Osteocyte (in vitro differentiated cells): ENCODE results near the gene FAM53A. TPM values are rescaled to one million over a fixed set of nuclear protein-coding genes. Genes with fewer than 3 reads are reported as not detected.

Source experiments
- DNase-seq: peaks from one replicate; pipeline ENCODE4 v3.0.0; 2021; ENCODE audit warnings: mixed read lengths; ENCODE audit not compliant: unreplicated experiment; ENCODE audit errors: extremely low spot score
- H3K27ac Mint-ChIP-seq: one replicate; pipeline ENCODE4 v1.8.0; 2021; ENCODE audit warnings: mild to moderate bottlenecking, mixed read lengths; ENCODE audit not compliant: unreplicated experiment
- H3K27me3 Mint-ChIP-seq: one replicate; pipeline ENCODE4 v1.8.0; 2021; ENCODE audit warnings: mixed read lengths; ENCODE audit not compliant: unreplicated experiment
- H3K36me3 Mint-ChIP-seq: one replicate; pipeline ENCODE4 v1.8.0; 2021; ENCODE audit warnings: mixed read lengths; ENCODE audit not compliant: unreplicated experiment
- H3K4me1 Mint-ChIP-seq: one replicate; pipeline ENCODE4 v1.8.0; 2021; ENCODE audit warnings: mixed read lengths; ENCODE audit not compliant: unreplicated experiment
- H3K4me3 Mint-ChIP-seq: one replicate; pipeline ENCODE4 v1.8.0; 2021; ENCODE audit warnings: mild to moderate bottlenecking, moderate library complexity, mixed read lengths; ENCODE audit not compliant: unreplicated experiment
- H3K9me3 Mint-ChIP-seq: one replicate; pipeline ENCODE4 v1.8.0; 2021; ENCODE audit warnings: mixed read lengths; ENCODE audit not compliant: unreplicated experiment
- total RNA-seq: library from RNA; stranded (reverse); gene quantifications from 2 replicates; pipeline ENCODE4 v1.2.1, GENCODE V29; 2021
- TF ChIP-seq, protein P1 (sequence below): fragments of 200-600 bp; sonication (generic); IDR thresholded peaks from 2 replicates; pipeline ENCODE4 v1.5.0; 2021; ENCODE audit warnings: antibody characterized with exemption, mild to moderate bottlenecking, moderate library complexity

Gene FAM53A
- total RNA-seq, 1 donor from 2014 or later, result 6.2 TPM

DNA sequence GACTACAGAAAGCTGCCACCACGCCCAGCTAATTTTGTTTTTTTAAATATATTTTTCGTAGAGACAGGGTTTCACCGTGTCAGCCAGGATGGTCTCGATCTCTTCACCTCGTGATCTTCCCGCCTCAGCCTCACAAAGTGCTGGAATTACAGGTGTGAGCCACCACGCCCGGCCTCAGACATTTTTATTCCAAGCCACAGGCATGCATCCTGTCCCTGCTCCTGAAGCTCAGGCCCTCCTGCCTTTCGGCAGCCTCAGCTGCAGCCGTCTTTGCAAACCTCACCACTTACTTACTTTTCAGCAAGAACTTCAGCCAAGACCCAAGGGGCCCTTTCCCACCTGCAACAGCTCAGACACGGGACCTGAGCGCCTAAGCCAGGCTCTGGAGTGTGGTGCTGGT lies 26.0 kb downstream of the FAM53A start:
- H3K4me1 Mint-ChIP-seq, result peaks cover 2% of the 10 kb centered on the region
- peaks cover 2% of the 10 kb centered on the region for H3K36me3 Mint-ChIP-seq
- H3K4me3 Mint-ChIP-seq, result no peak overlapping the region
- H3K27ac Mint-ChIP-seq, result no peak overlapping the region
- DNase-seq, result no peak
- H3K9me3 Mint-ChIP-seq, result no peaks in the 10 kb centered on the region
- H3K27me3 Mint-ChIP-seq, result no peaks in the 10 kb centered on the region
- TF ChIP-seq, protein P1, sequence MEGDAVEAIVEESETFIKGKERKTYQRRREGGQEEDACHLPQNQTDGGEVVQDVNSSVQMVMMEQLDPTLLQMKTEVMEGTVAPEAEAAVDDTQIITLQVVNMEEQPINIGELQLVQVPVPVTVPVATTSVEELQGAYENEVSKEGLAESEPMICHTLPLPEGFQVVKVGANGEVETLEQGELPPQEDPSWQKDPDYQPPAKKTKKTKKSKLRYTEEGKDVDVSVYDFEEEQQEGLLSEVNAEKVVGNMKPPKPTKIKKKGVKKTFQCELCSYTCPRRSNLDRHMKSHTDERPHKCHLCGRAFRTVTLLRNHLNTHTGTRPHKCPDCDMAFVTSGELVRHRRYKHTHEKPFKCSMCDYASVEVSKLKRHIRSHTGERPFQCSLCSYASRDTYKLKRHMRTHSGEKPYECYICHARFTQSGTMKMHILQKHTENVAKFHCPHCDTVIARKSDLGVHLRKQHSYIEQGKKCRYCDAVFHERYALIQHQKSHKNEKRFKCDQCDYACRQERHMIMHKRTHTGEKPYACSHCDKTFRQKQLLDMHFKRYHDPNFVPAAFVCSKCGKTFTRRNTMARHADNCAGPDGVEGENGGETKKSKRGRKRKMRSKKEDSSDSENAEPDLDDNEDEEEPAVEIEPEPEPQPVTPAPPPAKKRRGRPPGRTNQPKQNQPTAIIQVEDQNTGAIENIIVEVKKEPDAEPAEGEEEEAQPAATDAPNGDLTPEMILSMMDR, result no peak

DNA sequence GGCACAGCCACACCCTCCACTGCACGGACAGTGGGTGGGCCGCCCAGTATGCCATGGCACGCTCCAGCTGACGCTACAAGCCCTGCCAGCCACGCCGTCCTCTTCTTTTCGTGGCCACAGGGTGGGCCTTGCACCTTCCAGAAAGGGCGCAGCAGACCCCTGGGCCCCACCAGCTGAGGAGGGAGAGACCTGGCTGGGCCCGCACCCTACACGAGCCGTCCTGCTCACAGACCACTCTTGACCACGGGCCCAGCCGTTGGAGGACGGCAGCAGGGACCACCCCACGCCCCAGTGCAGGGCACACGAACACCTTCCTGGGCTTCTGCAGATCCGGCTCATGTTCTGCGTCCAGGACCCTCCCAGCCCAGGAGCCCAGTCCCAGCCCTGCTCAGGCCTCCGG lies 27.1 kb downstream of the FAM53A start:
- H3K27ac Mint-ChIP-seq, result no peak overlapping the region
- H3K9me3 Mint-ChIP-seq, result no peaks in the 10 kb centered on the region
- peaks cover 2% of the 10 kb centered on the region for H3K36me3 Mint-ChIP-seq
- DNase-seq, result no peak
- H3K4me3 Mint-ChIP-seq, result no peak overlapping the region
- TF ChIP-seq, protein P1, result no peak
- H3K27me3 Mint-ChIP-seq, result no peaks in the 10 kb centered on the region
- H3K4me1 Mint-ChIP-seq, result peaks cover 2% of the 10 kb centered on the region

DNA sequence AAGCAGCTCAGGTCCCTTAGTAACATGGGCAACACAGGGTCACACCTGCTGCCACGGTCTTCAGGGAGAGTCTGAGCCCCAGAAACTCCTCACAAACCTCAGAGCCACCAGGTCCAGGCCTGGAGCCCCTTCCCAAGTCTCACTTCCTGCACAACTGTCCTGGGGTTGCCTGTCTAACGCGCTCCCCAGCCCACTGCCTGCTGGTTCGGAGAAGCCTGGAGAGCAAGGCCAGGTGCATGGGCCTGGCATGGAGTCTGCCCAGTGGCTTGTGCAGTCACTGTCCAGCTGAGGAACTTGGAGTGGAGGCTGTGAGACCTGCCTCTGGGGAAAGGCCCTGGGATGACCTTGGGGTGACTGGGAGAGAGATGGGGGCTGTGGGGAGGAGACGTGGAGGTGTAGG lies 28.0 kb downstream of the FAM53A start:
- H3K27me3 Mint-ChIP-seq, result no peaks in the 10 kb centered on the region
- DNase-seq, result no peak
- peaks cover 2% of the 10 kb centered on the region for H3K36me3 Mint-ChIP-seq
- H3K4me3 Mint-ChIP-seq, result no peak overlapping the region
- H3K9me3 Mint-ChIP-seq, result no peaks in the 10 kb centered on the region
- TF ChIP-seq, protein P1, result no peak
- peaks cover 2% of the 10 kb centered on the region for H3K4me1 Mint-ChIP-seq
- H3K27ac Mint-ChIP-seq, result no peak overlapping the region

DNA sequence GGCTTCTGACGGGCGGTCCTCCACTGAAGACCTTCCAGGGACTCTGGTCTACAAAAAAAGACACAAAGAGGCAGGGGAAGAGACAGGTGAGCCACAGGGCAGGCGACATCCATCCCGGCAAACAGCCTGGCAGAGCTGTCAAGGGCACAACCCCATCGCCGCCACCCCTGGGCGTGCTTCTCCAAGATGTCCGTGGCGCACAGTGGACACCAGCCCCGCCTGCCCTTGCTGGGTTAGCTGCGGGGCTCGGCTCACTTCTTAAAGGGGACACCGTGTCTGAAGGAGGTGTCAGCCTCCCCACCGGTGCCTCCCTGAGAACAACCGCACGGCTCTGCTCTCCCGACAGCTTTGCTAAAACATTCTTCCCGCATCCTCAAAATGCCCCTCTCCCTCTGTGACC lies 28.4 kb downstream of the FAM53A start:
- Mint-ChIP-seq H3K4me1 (peaks cover 2% of the 10 kb centered on the region), H3K36me3 (peaks cover 2% of the 10 kb centered on the region)
- TF ChIP-seq, protein P1, result no peak

DNA sequence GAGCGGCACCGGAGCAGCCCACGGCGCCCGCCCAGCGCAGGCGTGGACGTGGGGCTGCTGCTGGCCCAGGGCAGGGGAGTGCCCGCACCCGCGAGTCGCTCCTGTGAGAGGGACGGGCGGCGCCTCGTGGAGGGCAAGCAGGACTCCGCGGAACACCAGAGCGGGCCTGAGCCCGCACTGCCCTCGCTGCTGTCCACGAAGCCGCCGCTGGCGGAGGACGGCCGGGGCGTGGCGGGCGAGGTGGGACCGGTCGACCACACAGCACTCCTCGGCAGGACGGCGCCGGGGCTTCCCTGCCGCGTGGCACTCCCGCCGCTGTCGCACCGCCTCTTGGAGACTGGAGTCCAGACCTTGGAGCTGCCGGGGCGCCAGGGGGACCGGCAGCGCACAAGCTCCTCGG lies 29.0 kb downstream of the FAM53A start:
- TF ChIP-seq, protein P1, result no peak
- Mint-ChIP-seq H3K4me1 (peaks cover 2% of the 10 kb centered on the region), H3K36me3 (peaks cover 5% of the 10 kb centered on the region), H3K4me3 (no peak overlapping the region), H3K27me3 (no peaks in the 10 kb centered on the region), H3K9me3 (no peaks in the 10 kb centered on the region), H3K27ac (no peak overlapping the region)
- no peak for DNase-seq

More for the DNA sequence above, 28.4 kb downstream of the FAM53A start:
- Mint-ChIP-seq H3K27ac (no peak overlapping the region), H3K27me3 (no peaks in the 10 kb centered on the region), H3K9me3 (no peaks in the 10 kb centered on the region), H3K4me3 (no peak overlapping the region)
- DNase-seq, result no peak
